HG02759 (cell line): ENCODE data around the gene ITFG2.
A peak's percentile ranks its signal among the peaks of the same experiment; 100 is the strongest.
"Not testable (repeated sequence)": the region's sequence is repeated elsewhere in the genome, so short reads cannot be mapped to it uniquely, and the experiment has no call there.

ENCODE experiments used
- ATAC-seq: cut with Tn5 transposase; IDR thresholded peaks from one replicate; pipeline ENCODE4 v1.9.1; 2021; ENCODE audit warnings: mild to moderate bottlenecking, moderate library complexity; ENCODE audit not compliant: unreplicated experiment

ITFG2 gene

DNA sequence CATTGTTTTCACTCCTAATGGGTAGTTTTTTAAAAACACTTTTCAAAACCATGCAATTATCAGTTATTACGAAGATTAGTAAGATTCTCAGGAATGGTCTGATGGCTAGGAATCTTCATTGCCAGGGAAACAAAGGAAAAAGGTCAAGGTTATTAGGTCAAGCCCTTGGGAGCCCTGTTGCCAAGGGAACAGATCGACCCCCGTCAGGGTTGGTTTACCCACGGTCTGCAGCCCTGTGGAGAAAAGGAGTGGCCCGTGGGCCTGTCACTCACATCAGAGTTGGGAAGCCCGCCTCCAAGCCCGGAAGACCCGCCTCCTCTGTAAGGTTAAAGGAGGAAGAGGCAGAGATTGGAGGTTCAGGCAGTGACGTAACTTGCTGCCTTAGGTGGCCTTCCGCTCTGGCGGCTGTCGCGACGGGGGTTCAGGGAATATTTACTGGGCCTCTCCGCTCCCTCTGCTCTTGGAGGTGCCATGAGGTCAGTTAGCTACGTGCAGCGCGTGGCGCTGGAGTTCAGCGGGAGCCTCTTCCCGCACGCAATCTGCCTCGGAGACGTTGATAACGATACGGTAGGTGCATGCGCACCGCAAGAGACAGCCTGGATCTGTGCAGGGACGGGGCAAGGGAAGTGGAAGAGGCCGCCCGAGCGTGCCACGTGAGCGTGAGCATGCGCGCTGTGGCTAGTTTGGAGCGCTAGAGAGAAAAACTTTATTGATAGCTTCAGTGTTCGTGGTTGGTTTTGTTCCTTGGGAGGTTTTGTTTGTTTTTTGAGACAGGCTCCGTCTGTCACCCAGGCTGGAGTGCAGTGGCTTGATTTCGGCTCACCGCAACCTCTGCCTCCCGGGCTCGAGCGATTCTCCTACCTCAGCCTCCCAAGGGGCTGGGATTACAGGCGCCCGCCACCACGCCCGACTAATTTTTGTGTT lies at the start of gene ITFG2:
Gene ITFG2, plus strand, starts transcription at position 379 of the 924 bp plus-strand sequence. Its CDS starts 93 bp downstream, at position 472.
- ATAC-seq = peak; percentile 95

GRCh38 chr12:2764398-2764797 lies 48.1 kb upstream of the ITFG2 start:
- ATAC-seq = no peak

DNA sequence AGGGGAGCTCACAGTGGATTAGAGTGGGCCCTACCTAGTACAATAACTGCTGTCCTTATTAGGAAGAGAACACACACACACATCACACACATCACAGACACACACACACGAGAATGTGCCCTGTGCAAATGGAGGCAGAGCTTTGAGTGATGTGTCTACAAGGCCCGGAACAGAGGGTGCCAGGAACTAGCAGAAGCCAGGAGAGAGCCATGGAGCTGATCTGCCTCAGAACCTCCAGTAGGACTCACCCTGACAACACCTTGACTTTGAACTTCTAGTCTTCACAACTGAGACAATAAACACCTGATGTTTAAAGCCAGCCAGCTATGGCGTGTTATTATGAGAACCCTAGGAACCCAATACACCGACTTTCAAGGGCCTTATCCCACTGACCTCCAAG lies 47.4 kb upstream of the ITFG2 start:
- ATAC-seq = no peak

DNA sequence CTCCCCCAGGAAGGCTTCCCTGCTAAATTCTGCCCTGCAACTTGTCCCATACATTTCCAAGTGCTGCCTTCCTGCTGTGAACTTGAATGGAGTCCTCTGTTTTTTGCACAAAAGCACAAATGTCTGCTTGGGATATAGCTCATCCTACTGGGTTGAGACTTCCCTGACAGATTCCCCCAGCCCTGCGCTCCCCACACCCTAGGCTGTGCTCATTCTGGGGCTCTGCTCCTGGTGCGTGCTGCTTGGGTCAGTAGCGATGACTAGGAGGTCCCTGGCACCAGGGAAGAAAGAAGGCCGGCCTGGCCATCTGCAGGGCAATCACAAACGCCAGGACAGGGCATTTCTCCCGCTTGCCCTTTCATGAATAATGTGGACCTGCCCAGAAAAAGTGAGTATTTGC lies 46.9 kb upstream of the ITFG2 start:
- no peak for ATAC-seq

- no peak for ATAC-seq
Measured at GRCh38 chr12:2768224-2768961, 44.1 kb upstream of the ITFG2 start.

DNA sequence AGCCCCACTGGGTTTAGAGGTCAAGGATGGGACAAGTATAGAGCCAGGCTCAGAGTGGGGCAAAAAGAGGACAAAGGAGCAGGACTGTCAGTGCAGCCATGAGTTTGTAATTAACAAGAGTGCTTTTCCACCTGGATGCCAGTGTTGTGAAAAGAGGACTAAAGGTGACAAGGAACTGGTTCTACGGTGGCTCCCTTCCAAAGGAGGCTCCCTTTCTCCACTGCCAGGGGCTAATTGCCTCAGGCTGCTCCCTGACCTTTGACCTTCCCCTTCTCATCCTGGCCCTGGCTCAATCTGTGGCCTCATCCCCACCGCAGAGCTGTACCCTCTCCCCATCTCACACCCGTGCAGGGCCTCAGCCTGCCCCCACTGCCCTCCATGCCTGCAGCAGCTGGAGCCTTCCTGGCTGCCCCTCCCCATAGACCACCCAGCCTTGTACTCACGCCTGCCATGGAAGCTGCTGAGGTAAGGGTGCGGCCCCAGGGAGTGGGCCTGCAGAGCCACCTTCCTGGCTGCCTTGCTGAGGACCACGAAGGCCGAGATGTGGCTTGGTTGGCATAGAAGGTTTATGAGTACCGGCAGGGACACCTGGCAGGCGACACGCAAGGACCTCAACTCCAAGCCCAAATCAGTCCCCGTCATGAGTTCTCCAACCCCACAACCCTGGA lies 42.5 kb upstream of the ITFG2 start:
- ATAC-seq = no peak

- ATAC-seq = not testable (repeated sequence)
Measured at GRCh38 chr12:2770544-2770943, 41.9 kb upstream of the ITFG2 start.

- no peak for ATAC-seq
Measured at GRCh38 chr12:2772370-2772769, 40.1 kb upstream of the ITFG2 start.

GRCh38 chr12:2773199-2773875 lies 39.1 kb upstream of the ITFG2 start:
- no peak for ATAC-seq

DNA sequence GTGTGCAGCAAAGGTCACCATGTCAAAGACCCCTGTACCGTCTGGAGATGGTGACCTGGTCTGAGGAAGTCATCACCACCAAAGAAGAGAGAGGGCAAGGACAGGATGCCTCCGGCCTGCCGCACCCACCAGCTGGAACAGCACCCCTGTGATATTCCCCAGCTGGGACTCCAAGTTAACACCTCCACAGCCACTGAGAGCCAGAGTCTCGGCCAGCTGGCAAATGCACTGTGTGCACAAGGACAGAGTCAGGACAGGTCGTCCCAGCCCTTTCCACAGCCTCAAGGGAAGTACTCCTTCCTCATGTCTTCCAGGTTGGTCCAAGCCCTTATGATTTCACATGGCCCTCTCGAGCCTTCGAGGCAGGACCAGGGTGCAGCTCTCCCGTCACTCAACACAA lies 37.0 kb upstream of the ITFG2 start:
- no peak for ATAC-seq

GRCh38 chr12:2776129-2776806 lies 36.2 kb upstream of the ITFG2 start:
- no peak for ATAC-seq

- no peak for ATAC-seq
Measured at GRCh38 chr12:2779281-2779680, 33.2 kb upstream of the ITFG2 start.

DNA sequence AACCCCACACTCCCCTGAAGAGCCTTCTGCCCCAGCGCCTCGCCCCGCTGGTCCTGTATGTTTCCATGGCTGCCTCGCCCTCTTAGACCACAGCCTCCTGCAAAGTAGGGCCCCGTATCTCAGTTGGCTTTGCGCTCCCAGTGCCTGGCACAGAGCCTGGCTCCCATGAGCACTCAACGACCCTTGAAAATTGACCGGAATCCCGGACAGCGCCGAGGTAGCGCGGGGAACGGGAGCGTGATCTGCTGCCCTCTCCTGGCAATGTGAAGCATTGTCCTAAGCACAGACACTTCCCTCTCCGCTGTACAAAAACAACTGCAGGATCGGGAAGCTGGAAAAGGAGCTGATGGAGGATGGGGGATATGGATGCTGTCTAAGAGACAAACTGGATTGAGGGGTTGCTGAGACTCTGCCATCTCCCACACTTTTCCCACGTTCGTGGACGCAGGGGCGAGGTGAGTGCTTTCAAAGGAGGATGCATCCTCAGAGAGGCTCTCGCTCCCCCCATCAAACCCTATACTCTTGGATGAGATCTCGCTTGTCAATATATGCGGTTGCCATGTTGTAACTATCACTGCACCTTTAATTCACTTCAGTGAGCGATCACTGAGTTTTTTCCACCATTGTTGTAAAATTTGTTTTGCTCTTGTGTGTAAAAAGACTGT lies 28.4 kb upstream of the ITFG2 start:
- ATAC-seq = no peak

DNA sequence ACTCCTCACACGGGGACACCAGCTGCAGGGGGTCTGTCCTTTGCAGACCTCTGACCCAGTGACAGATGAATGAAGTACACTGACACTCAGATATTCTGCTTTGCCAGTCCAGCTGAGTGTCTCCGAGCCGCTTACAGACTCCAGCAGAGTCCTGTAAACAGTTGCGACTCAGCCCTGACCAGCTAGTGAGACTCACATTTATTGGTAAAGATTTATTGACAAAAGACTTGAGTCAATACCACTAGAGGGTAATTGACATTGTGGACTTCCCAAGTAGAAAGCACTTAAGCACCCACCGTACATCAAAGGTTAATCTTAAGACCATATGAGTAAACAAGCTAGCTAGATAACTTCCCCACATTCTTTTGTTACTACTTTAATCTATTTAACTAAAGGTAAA lies 27.5 kb upstream of the ITFG2 start:
- no peak for ATAC-seq

- no peak for ATAC-seq
Measured at GRCh38 chr12:2791089-2791488, 21.4 kb upstream of the ITFG2 start.

DNA sequence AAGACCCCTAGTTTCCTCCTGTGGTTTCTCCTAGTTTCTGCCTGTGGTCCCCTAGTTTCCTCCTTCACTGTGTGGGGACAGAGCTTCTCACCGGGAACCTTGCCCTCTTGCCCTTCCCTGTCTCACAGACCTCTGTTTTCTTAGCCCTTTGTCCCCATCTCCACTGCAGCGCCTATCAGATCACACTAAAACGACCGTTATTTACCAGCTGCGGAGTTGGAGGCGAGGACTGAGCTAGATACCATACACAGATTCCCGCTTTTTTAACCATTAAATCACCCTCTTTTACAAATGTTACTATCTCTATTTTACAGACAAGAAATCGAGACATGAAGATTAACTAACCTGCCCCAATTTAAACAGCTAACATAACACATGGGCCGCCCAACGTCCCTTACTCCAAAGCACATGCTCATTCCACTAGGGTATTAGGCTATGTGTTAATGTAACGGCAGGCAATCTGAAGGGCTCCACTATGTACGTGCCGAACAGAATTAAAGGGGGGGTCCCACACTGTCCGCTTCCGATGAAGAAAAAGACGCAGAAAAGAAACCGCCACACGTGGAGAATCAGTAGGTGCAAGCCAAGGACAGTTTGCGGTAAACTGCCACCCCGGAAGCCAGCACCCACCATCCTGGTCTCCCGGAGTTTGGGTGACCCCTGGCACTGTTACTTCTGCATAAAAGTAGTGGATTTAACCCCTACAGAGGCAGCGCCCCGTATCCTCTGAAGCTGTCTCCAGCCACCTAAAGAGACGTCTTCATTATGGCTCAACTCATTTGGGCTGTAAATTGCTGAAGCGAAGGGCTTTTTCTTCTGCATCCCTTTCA lies 19.6 kb upstream of the ITFG2 start:
- ATAC-seq = no peak

GRCh38 chr12:2793561-2793960 lies 18.9 kb upstream of the ITFG2 start:
- ATAC-seq = no peak

- ATAC-seq = peak; percentile 4
Measured at GRCh38 chr12:2794191-2794735, 18.2 kb upstream of the ITFG2 start.
